Inferior parietal cortex (tissue), 1 donor: ENCODE results near the gene OR5K4.

Experiments
- DNase-seq: peaks from one replicate; pipeline ENCODE4 v3.0.0-alpha.2; 2016; ENCODE audit errors: extremely low spot score

The OR5K4 gene

DNA sequence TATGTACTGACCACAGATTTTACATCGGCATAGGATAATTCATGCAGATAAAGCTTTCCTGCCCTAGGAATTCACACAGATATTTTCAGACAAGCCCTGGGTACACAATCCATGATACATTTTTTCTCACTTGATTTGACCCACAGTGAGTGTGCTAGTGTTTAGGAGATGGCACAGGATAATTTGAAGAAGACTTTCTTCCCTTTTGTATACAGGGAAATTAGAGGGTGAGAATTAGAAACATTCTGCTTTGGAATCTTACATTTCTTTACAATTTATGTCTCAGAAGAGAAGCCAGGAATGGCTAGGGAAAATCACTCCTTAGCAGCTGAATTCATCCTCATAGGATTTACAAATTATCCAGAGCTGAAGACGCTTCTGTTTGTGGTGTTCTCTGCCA is at the start of gene OR5K4:
Gene OR5K4 (plus strand): TSS at position 301 of the 400 bp plus-strand sequence. CDS start 0 bp downstream, at position 301.
- DNase-seq = no peak

DNA sequence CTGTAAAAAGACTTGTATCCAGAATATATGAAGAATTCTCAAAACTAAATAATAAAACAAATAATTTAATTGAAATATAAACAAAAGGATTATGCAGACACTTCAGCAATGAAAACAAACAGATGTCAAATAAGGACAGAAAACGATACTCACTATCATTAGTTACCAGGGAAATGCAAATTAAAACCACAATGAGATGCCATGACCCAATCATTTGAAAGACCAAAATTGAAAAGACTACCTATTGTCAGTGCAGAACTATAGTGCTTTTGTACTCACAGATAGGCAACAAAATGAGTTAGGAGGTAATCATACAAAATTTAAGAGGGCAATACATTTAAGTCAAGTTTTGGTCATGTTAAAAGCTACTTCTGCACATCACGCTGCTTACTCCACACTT is 31.6 kb upstream of the OR5K4 start:
- no peak for DNase-seq

GRCh38 chr3:98322686-98323085 is 31.0 kb upstream of the OR5K4 start:
- no peak for DNase-seq

GRCh38 chr3:98323425-98323824 is 30.2 kb upstream of the OR5K4 start:
- DNase-seq = no peak

- DNase-seq = no peak
Measured at GRCh38 chr3:98325055-98325454, 28.6 kb upstream of the OR5K4 start.

GRCh38 chr3:98326105-98326893 is 27.4 kb upstream of the OR5K4 start:
- no peak for DNase-seq

- DNase-seq = no peak
Measured at GRCh38 chr3:98326945-98327344, 26.7 kb upstream of the OR5K4 start.

DNA sequence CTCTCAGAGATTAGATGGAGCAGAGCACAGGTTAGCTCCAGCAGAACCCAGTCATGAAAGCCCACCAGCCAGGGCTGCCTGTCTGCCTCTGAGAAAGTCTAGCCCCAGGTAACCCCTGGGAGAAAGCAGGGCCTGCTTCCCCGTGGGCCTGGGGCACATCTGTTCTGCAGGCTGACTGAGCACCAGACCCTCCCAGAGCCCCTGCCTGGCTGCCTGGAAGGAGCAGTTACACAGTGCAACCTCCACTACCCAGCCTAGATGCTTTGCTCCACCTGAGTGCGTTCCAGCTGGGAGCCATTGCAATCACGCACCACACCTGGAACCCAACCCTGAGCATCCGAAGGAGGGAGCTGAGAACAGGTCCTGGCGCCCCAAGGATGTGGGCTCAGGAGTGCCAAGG is 24.7 kb upstream of the OR5K4 start:
- DNase-seq = no peak

GRCh38 chr3:98329392-98330124 is 24.1 kb upstream of the OR5K4 start:
- DNase-seq = peak; percentile 76

DNA sequence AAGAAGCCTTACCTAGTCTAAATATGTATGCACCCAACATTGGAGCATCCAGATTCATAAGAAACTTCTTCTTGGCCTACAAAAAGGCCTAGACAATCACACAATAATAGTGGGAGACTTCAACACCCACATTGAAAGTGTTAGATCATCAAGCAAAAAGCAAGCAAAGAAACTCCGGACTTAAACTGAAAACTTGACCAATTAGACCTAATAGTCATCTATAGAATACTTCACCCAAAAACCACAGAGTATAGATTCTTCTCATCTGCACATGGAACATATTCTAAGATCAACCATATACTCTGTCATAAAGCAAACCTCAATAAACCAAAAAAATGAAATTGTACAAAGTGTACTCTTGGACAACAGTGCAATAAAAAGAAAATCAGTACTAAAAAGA is 22.3 kb upstream of the OR5K4 start:
- no peak for DNase-seq

DNA sequence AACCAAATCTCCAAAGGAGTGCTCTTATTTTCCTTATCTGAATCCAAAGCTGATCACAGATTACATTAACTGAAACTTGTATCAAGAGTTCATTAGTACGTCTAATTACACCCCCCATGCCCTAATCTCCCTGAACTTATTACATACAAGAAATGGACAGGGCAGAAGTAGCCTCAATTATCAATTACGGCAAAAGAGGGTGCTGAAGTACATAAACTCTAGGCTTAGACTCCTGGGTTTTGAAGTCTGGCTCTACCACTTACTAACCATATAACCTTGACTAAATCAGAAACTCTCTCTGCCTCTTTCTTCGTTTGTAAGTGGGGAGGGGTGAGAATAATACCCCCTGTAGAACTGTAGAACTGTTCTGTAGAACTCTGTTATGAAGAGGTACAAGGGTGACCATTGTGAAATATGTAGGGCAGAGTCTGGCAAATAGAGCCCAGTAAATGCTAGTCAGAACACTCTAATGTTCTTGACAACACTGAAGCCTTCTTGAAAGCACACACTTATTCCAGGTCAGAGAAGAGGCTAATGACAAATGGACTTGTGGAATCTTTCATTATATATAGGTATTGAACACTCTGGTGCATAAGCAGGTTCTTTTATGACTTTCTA is 19.6 kb upstream of the OR5K4 start:
- no peak for DNase-seq

DNA sequence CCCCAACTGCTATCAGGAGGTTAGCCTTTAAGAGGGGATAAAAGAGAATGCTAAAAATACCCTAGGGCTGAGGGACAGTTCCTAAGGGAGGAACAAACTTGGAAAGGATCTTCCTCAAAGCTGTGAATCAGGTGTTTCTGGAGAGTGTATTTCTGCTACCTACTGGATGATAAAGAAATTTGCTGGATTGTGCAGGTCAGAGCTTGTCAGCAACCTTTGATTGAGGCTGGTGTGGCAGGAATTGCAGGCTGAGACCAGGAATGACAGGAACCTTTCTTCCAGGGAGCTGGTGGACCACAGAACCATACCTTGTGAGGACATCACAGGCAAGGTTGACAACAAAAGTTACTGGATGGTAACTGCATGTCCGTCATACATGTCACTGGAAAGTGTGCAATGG is 14.6 kb upstream of the OR5K4 start:
- DNase-seq = no peak

- no peak for DNase-seq
Measured at GRCh38 chr3:98341758-98342157, 11.9 kb upstream of the OR5K4 start.

DNA sequence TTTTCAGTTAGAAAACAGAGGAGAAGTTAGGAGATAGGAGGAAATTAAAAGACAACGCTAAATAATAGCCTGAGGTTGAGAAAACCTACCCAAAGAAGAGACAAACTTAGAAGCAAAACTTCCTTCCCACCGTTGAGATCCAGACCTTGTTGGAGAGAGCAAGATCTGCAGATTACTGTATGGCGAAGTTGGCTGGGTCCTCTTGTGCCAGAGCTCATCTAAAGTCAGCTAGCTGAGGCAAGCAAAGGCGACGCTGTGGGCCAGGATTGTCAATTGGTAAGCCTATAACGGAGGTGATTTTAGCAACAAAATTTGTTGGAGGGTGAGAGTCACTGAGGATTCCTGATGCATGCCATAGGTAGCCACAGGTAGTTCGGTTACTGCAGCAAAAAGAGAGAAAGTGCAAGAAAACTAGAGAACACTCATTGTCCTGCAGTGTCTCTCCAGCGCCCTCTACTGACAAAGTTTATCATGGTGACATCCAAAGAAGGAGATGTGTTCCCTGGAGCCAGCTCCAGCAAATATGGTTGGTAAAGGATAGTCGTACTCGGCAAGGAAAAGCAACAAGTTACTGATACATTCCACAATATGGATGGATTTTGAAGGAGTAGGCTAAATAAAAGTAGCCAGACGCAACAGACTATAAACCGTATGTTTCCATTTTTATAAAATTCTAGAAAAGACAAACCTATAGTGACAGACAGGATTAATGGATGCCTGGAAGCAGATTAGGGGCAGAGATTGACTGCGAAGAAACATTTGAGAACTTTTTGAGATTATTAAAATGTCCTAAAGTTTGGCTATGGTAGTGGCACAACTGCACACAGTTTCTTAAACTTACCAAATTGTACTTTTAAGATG is 9.8 kb upstream of the OR5K4 start:
- peak; percentile 27 for DNase-seq

- no peak for DNase-seq
Measured at GRCh38 chr3:98350082-98350481, 3.6 kb upstream of the OR5K4 start.

DNA sequence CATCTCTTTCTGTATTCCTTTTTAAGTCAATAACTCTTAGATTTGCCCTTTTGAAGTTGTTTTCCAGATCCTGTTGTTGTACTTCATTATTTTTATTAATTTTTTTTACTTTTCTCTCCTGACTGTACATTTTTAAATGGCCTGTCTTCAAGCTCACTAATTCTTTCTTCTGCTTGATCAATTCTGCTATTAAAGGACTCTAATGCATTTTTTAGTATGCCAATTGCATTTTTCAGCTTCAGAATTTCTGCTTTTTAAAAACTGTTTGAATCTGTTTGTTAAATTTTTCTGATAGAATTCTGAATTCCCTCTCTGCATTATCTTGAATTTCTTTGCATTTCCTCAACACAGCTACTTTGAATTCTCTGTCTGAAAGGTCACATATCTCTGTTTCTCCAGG is 5.6 kb downstream of the OR5K4 start:
- DNase-seq = no peak

DNA sequence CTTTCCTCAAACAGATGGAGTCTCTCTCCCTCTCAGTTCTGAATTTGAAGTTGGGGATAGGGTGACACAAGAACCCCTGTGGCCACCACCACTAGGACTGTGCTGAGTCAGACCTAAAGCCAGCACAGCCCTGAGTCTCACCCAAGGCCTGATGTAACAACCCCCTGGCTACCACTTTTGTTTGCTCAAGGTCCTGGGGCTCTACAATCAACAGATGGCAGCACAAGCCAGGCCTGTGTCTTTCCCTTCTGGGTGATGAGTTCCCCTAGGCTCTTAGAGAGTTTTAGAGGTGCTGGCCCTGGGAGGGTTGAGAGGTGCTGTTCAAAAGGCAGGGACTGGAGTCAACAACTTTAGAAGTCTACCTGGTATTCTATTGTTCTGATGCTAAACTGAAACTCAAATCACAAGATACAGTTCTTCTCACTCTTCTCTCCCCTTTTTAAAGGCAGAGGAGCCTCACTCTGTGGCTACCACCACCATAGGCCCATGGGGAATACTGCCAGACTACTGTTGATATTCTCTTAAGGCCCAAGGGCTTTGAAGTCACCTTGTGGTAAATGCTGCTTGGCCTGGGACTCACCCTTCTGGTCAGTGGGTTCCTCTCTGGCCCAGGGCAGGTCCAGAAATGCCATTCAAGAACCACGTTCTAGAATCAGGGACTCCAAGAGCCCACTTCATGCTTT is 6.5 kb downstream of the OR5K4 start:
- no peak for DNase-seq

- no peak for DNase-seq
Measured at GRCh38 chr3:98360681-98361080, 7.0 kb downstream of the OR5K4 start.

DNA sequence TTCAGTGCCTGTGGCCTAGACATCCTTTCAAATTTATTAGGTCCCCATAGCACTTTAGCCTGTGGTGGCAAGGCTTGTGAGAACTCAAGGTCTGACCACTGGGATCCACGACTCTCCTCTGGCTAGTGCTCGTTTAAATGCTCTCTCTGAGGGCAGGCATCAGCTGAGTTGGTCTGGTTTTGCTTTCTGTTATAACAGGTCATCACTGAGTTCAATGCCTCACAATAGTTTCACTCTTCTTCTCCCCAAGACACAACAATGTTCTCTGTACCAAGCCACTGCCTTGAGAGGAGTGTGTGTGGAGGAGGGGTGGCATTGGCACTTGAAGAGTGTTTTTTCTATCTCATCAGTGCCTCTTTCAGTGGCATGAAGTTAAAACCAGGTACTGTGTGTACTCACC is 7.6 kb downstream of the OR5K4 start:
- DNase-seq = no peak

DNA sequence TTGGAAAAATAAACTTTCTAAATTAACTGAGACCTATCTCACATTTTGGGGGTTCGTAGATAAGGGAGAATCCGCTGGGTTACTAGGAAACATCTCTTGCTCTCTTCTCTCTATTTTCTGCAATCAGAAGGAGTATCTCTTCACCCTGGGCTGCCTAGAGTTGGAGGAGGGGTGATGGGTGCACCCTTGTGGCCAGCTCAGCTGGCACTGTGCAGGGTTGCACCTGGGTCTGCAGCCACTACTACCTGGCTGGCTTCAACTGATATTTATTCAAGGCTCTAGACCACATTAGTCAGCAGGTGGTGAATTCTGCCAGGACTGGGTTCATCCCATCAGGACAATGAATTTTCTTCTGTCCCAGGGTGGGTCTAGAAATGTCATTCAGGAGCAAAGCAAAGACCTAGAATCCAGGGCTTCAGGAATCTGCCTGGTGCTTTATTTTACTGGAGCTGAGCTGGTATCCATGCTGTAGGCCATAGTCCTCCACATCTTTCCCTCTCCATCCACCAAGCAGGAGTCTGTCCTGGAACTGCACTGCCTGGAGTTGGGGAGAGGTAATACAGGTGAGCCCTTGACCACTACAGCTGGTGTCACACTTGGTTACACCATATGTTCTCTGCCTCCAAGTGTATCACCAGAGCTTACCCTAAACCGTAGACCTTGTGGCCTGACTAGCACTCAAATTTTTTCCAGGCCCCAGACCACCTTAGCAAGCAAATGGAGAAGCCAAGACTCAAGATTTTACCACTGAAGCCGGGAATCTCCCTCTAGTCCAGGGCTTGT is 14.0 kb downstream of the OR5K4 start:
- DNase-seq = no peak

- DNase-seq = no peak
Measured at GRCh38 chr3:98371186-98371585, 17.5 kb downstream of the OR5K4 start.
